ENCODE measurements around the gene MLXIP.

Gene MLXIP

GRCh38 chr12:122192441-122192840 lies 113.9 kb downstream of the MLXIP start:
- no peak for DNase-seq

DNA sequence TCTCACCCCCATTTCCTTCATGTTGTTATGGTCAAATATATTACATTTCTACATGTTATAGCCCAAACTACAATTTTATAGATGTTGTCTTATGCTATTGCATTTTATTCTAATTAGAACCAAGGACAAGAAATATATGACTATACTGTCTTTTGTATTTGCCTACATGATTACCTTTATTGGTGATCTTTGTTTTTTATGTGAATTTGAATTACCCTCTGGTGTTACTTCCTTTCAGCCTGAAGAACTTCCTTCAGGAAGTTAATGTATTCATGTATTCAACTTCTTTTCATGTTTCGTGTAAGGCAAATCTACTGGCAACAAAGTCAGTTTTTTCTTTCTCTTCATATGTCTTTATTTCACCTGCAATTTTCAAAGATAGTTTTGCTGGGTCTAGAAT lies 116.2 kb downstream of the MLXIP start:
- DNase-seq = no peak

DNA sequence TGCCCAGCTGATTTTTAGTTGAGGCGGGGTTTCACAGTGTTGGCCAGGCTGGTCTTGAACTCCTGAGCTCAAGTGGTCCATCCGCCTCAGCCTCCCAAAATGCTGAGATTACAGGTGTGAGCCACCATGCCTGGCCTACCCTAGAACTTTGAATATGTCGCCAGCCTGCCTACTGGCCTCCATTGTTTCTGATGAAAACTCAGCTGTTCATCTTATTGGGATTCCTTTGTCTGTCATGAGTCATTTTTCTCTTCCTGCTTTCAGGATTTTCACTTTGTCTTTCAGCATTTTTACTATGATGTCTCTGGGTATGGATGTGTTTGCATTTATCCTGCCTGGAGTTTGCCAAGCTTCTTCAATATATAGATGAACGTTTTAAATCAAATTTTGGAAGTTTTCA lies 116.8 kb downstream of the MLXIP start:
- DNase-seq = no peak
